Caco-2 (cell line): ENCODE measurements around the gene KIF26B. TPM values are rescaled to one million over a fixed set of nuclear protein-coding genes. Genes with fewer than 3 reads are reported as not detected.

Experiments
- BruUV-seq: library from RNA; stranded (reverse); fragments of 400-500 nt; replicated peaks from 2 replicates; lab custom pipeline; 2021; lab: Mats Ljungman, UMichigan
- CTCF ChIA-PET: fragments of 300-600 bp; sonication (Branson Sonifier 250); formaldehyde crosslinking; loops from one replicate; lab custom pipeline; 2022; ENCODE audit warnings: antibody characterized with exemption; lab: Charles Lee
- POLR2A ChIA-PET: fragments of 300-600 bp; sonication (Branson Sonifier 250); formaldehyde crosslinking; loops from one replicate; lab custom pipeline; 2022; ENCODE audit warnings: antibody characterized with exemption; lab: Charles Lee
- DNase-seq, 2 experiments: peaks; one replicate each; pipeline versions ENCODE4 v3.0.0 to v3.0.0-alpha.2; 2020 to 2022
- H3K27me3 ChIP-seq: replicated peaks from 2 replicates; pipeline ENCODE4 v1.6.0; 2011; ENCODE audit warnings: low read length; ENCODE audit not compliant: control insufficient read depth, insufficient read depth
- H3K36me3 ChIP-seq: 2 replicates; pipeline ENCODE4 v1.5.1; 2011; ENCODE audit warnings: low read length; ENCODE audit not compliant: control insufficient read depth, insufficient read depth
- H3K4me1 ChIP-seq: fragments of 250-450 bp; sonication (Bioruptor Pico); 2 replicates; pipeline ENCODE4 v1.5.1; 2020; ENCODE audit warnings: mild to moderate bottlenecking
- H3K4me3 ChIP-seq: 2 replicates; pipeline ENCODE4 v1.5.1; 2011; ENCODE audit warnings: low read depth, mild to moderate bottlenecking, control low read depth, low read length
- H3K9me3 ChIP-seq: fragments of 250-450 bp; sonication (Bioruptor Pico); 2 replicates; pipeline ENCODE4 v1.5.1; 2020; ENCODE audit warnings: mild to moderate bottlenecking, moderate library complexity
- H3K27ac Mint-ChIP-seq: one replicate; pipeline ENCODE4 v1.8.0; 2022; ENCODE audit warnings: mixed read lengths; ENCODE audit not compliant: unreplicated experiment
- H3K27me3 Mint-ChIP-seq: one replicate; pipeline ENCODE4 v1.8.0; 2022; ENCODE audit warnings: mixed read lengths; ENCODE audit not compliant: insufficient read depth, unreplicated experiment
- H3K36me3 Mint-ChIP-seq: one replicate; pipeline ENCODE4 v1.8.0; 2022; ENCODE audit warnings: mild to moderate bottlenecking, mixed read lengths; ENCODE audit not compliant: insufficient read depth, unreplicated experiment
- H3K4me1 Mint-ChIP-seq: one replicate; pipeline ENCODE4 v1.8.0; 2022; ENCODE audit warnings: low read depth, mixed read lengths; ENCODE audit not compliant: unreplicated experiment
- H3K4me3 Mint-ChIP-seq: one replicate; pipeline ENCODE4 v1.8.0; 2022; ENCODE audit warnings: mild to moderate bottlenecking, moderate library complexity, mixed read lengths; ENCODE audit not compliant: unreplicated experiment
- H3K9me3 Mint-ChIP-seq: one replicate; pipeline ENCODE4 v1.8.0; 2022; ENCODE audit warnings: mixed read lengths; ENCODE audit not compliant: unreplicated experiment
- intact Hi-C: fragments of 100-400 bp; cut with micrococcal nuclease; formaldehyde crosslinking; loops from one replicate; pipeline ENCODE4 v1.10.0; 2022; ENCODE audit not compliant: unreplicated experiment
- total RNA-seq: library from RNA; stranded (reverse); gene quantifications from 2 replicates; pipeline ENCODE4 v1.2.3, GENCODE V29; 2022
- TF ChIP-seq, protein P1 (sequence below), 2 experiments: fragments of 200-600 bp in 1 of 2; IDR thresholded peaks; 1 replicate in 1 of 2; 2 replicates in 1 of 2; pipeline versions ENCODE4 v1.5.1 to v1.8.0; 2011 to 2022; ENCODE audit warnings: antibody characterized with exemption in 1 of 2, control low read depth in 1 of 2, inconsistent platforms in 1 of 2, low read depth in 1 of 2, low read length in 1 of 2, mild to moderate bottlenecking in 1 of 2, moderate library complexity in 1 of 2; ENCODE audit not compliant: insufficient read depth in 1 of 2, severe bottlenecking in 1 of 2, unreplicated experiment in 1 of 2

Gene KIF26B
- total RNA-seq, 1 experiment from 2014 or later: 4.9 TPM

DNA sequence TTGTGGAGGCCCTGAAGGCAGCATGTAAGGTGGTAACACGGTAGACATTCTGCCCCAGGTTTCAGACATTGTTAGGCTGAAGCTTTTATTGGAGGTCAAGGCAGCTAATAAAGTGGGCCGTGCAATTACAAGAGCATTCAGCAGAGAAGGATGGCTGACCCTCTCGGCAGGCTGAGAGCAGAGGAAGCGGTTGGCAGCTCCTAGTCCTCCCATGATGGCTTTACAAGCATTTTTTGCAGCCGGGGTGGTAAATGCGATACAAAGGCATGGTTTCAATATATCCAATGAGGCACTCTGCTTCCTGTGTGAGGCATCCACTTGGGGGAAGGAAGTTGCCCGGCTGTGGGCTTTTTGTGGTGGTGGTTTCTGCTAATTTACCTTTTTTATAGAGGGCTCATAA is 14.6 kb downstream of the KIF26B start:
- no peaks in the 10 kb centered on the region for H3K4me1 ChIP-seq
- intact Hi-C loops: no loop called here
- POLR2A ChIA-PET: no interaction called here
- no peak for DNase-seq
- Mint-ChIP-seq H3K9me3 (peaks cover 8% of the 10 kb centered on the region), H3K4me3 (no peak overlapping the region), H3K36me3 (peaks cover 6% of the 10 kb centered on the region), H3K27ac (no peak overlapping the region), H3K27me3 (no peaks in the 10 kb centered on the region), H3K4me1 (peaks cover 10% of the 10 kb centered on the region)
- BruUV-seq: no TSS peak
- H3K36me3 ChIP-seq: no peaks in the 10 kb centered on the region
- no peak overlapping the region for H3K4me3 ChIP-seq
- H3K27me3 ChIP-seq: no peaks in the 10 kb centered on the region
- H3K9me3 ChIP-seq: no peaks in the 10 kb centered on the region
- TF ChIP-seq, protein P1, sequence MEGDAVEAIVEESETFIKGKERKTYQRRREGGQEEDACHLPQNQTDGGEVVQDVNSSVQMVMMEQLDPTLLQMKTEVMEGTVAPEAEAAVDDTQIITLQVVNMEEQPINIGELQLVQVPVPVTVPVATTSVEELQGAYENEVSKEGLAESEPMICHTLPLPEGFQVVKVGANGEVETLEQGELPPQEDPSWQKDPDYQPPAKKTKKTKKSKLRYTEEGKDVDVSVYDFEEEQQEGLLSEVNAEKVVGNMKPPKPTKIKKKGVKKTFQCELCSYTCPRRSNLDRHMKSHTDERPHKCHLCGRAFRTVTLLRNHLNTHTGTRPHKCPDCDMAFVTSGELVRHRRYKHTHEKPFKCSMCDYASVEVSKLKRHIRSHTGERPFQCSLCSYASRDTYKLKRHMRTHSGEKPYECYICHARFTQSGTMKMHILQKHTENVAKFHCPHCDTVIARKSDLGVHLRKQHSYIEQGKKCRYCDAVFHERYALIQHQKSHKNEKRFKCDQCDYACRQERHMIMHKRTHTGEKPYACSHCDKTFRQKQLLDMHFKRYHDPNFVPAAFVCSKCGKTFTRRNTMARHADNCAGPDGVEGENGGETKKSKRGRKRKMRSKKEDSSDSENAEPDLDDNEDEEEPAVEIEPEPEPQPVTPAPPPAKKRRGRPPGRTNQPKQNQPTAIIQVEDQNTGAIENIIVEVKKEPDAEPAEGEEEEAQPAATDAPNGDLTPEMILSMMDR (IDR thresholded peaks at IDR 0.05; ENCODE audit: insufficient read depth in 1 of 2, low read depth in 1 of 2, low read length in 1 of 2, severe bottlenecking in 1 of 2, unreplicated experiment in 1 of 2): no peak
- CTCF ChIA-PET: no interaction called here

DNA sequence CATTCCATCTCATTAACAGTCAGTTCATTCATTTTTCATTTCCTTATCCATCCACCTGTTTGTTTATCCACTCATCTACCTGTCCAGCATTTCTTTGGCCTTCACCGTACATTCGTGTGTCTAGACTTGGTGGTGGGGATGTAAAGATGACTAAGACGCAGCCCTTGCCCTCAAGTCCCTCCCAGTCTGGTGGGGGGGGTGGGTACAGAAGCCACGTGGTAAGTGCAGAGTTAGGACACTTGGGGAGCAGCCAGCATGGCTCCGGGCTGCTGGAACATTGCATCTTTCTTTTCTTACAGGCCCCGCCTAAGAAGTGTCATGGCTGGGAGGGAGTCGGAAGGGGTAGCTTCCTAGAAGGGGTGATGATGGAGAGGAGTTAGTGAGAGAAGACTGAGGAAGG is 17.2 kb downstream of the KIF26B start:
- Histone ChIP-seq H3K27me3 (no peaks in the 10 kb centered on the region), H3K36me3 (no peaks in the 10 kb centered on the region), H3K4me3 (no peak overlapping the region), H3K9me3 (no peaks in the 10 kb centered on the region), H3K4me1 (no peaks in the 10 kb centered on the region)
- TF ChIP-seq, protein P1 (IDR thresholded peaks at IDR 0.05; ENCODE audit: insufficient read depth in 1 of 2, low read depth in 1 of 2, low read length in 1 of 2, severe bottlenecking in 1 of 2, unreplicated experiment in 1 of 2): no peak
- ChIA-PET POLR2A (no interaction called here), CTCF (no interaction called here)
- peaks cover 10% of the 10 kb centered on the region for H3K4me1 Mint-ChIP-seq
- intact Hi-C loops: no loop called here
- H3K4me3 Mint-ChIP-seq: no peak overlapping the region
- H3K27me3 Mint-ChIP-seq: no peaks in the 10 kb centered on the region
- H3K27ac Mint-ChIP-seq: no peak overlapping the region
- no TSS peak for BruUV-seq
- DNase-seq: no peak
- peaks cover 6% of the 10 kb centered on the region for H3K36me3 Mint-ChIP-seq
- H3K9me3 Mint-ChIP-seq: peaks cover 8% of the 10 kb centered on the region

- H3K4me3 Mint-ChIP-seq: no peak overlapping the region
- no peak overlapping the region for H3K4me3 ChIP-seq
- peaks cover 6% of the 10 kb centered on the region for H3K36me3 Mint-ChIP-seq
- H3K9me3 Mint-ChIP-seq: peaks cover 8% of the 10 kb centered on the region
- H3K4me1 ChIP-seq: no peaks in the 10 kb centered on the region
- H3K27me3 Mint-ChIP-seq: no peaks in the 10 kb centered on the region
- H3K36me3 ChIP-seq: no peaks in the 10 kb centered on the region
- BruUV-seq: no TSS peak
- H3K27ac Mint-ChIP-seq: no peak overlapping the region
- H3K4me1 Mint-ChIP-seq: peaks cover 15% of the 10 kb centered on the region
- TF ChIP-seq, protein P1 (IDR thresholded peaks at IDR 0.05; ENCODE audit: insufficient read depth in 1 of 2, low read depth in 1 of 2, low read length in 1 of 2, severe bottlenecking in 1 of 2, unreplicated experiment in 1 of 2): no peak
- no peaks in the 10 kb centered on the region for H3K9me3 ChIP-seq
- ChIA-PET POLR2A (no interaction called here), CTCF (no interaction called here)
- no peak for DNase-seq
- no peaks in the 10 kb centered on the region for H3K27me3 ChIP-seq
- intact Hi-C loops: no loop called here
Measured at GRCh38 chr1:245172829-245173228, 18.0 kb downstream of the KIF26B start.
